ENCODE measurements around the gene STK11.
"Not testable (repeated sequence)": the region's sequence is repeated elsewhere in the genome, so short reads cannot be mapped to it uniquely, and the experiment has no call there.

STK11 gene

DNA sequence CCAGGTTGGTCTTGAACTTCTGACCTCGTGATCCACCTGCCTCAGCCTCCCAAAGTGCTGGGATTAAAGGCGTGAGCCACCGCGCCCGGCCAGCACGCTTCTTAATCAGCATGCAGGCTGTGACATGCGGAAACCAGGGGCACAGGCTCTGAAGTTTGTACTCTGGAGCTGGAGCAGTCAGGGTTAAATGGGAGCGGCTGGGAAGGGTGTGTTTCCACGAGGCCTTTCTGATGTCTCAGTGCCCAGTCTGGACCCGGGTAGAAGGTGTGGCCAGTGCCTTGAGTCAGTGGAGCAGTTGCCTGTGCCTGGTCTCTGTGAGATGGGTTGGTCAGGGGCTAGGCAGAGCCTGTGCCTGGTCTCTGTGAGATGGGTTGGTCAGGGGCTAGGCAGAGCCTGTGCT is 3.3 kb downstream of the STK11 start:
- not testable (repeated sequence) for DNase-seq (ENCODE audit: low read depth, low spot score)

GRCh38 chr19:1210227-1210538 is 4.6 kb downstream of the STK11 start:
- DNase-seq (ENCODE audit: low read depth, low spot score): no peak

DNA sequence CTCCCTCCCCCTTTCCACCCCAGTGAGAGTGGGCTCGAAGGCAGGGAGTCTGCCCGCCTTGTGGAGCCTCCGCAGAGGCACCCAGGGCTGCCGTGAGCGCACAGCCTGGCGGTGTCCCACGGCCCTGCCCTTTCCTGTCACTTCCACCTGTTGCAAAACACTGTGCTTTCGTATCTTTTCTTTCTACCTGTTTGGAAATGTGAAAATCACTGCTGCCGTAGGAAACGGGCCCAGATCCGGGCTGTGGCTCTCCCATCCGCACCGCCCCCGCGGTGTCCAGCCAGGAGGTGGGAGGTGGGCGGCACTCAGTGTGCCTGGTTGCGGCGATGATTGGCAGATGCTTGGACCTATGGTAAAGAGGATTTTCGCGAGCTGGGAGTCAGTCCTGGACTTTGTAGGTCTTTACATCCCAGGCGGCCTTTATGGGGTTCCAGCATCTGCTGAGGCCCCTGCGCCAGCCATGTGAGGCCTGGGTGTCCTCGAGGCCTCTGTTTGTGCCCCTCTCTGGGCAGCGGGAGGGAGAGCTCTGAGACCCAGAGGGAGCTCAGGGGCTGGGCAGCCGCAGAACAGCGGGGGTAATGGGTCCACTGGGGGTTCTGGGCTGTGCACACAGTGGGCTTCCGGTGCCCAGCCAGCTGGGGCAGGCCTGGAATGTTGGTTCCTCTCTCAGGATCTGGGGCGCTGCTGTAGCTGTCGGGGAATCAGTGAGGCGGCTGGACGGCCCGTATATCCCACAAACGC is 6.1 kb downstream of the STK11 start:
- DNase-seq (ENCODE audit: low read depth, low spot score): no peak

GRCh38 chr19:1213391-1214286 is 8.1 kb downstream of the STK11 start:
- no peak for DNase-seq (ENCODE audit: low read depth, low spot score)

DNA sequence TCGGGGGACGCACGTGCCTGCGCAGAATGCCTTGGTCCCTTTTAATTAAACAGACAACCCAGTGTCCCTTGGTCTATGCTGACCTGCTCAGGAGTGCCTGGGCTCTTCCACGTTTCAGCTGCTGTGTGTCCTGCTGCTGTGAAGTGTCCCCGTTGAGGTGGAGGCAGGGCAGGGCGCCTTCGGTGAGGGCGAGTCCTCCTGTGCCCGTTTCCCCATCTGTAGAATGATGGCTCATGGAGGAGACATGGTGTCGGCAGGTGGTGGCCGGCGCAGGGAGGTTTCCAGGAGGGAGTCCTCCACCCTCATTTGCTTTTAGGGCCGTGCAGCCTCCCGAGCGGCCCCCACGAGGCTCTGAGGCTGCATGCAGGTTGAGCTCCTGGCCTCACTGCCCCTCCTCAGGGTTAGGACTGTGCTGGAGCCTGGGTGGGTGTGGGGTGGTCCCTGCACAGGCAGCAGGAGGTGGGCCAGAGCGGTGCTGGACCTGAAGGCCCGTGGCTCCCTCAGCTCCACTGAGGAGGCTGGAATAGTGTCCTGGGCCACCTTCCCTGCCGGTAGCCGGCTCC is 8.8 kb downstream of the STK11 start:
- DNase-seq (ENCODE audit: low read depth, low spot score): no peak

GRCh38 chr19:1214862-1215731 is 9.5 kb downstream of the STK11 start:
- no peak for DNase-seq (ENCODE audit: low read depth, low spot score)

GRCh38 chr19:1216756-1217155 is 11.2 kb downstream of the STK11 start:
- no peak for DNase-seq (ENCODE audit: low read depth, low spot score)

- no peak for DNase-seq (ENCODE audit: low read depth, low spot score)
Measured at GRCh38 chr19:1217366-1217765, 11.8 kb downstream of the STK11 start.

- DNase-seq (ENCODE audit: low read depth, low spot score): no peak
Measured at GRCh38 chr19:1218751-1219567, 13.4 kb downstream of the STK11 start.

DNA sequence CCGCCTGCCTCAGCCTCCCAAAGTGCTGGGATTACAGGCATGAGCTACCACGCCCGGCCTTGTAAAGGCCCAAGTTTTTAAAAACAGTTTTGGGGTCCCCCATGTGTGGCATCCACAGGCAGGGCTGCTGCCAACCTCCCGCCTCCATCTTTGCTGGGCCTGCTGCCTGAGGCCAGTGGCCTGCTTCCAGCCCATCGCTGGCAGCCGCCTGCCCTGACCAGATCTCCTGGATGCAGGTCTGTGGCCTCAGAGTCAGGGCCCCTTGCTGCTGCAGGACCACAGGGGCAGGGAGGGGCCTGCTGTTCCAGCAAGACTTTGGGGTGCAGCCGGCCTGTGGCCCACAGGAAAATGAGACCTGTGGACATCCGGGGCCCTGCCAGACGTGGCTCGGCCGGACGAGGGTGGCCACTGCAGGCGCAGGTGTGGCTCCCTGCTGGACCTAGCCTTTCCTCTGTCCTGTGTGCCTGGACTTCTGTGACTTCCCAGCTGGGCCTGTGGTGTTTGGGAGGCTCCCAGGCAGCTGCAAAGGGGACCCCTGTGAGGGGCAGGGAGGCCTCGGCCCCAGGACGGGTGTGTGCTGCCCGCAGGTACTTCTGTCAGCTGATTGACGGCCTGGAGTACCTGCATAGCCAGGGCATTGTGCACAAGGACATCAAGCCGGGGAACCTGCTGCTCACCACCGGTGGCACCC is 14.4 kb downstream of the STK11 start:
- no peak for DNase-seq (ENCODE audit: low read depth, low spot score)

- no peak for DNase-seq (ENCODE audit: low read depth, low spot score)
Measured at GRCh38 chr19:1220477-1220930, 14.9 kb downstream of the STK11 start.

DNA sequence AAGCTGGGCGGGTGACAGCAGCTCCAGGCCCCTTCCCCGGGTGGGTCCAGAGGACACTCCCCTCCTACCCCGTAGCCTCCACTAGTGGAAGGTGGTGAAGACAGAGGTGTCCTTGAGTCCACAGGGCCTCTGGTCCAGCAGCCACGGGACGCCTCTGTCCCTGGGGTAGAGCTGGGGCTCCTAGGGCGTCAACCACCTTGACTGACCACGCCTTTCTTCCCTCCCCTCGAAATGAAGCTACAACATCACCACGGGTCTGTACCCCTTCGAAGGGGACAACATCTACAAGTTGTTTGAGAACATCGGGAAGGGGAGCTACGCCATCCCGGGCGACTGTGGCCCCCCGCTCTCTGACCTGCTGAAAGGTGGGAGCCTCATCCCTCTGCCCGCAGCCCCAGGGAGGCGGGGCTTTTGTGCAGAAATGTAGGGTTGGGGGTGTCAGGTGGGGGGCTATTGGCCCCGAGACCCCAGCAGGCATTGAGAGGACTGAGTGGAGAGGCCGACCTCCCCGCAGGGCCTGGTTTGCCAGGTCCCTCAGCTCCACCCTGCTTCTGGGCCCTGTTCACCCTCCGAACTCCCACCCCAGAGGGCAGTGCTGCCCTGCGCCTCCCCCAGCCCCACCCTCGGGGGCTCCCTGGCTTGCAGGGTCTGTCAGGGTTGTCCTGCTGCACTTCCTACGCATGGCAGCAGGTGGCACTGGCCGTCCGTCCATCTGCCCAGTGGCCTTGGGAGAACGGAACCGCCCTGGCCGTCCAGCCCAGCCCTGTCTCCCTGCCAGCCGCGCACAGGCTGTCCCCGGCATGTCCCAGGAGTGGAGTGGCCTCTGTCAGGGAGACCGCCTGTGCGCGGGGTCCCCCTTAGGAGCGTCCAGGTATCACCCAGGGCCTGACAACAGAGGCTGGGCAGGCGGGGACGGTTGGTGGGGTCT is 15.7 kb downstream of the STK11 start:
- no peak for DNase-seq (ENCODE audit: low read depth, low spot score)

GRCh38 chr19:1221904-1222255 is 16.3 kb downstream of the STK11 start:
- no peak for DNase-seq (ENCODE audit: low read depth, low spot score)

DNA sequence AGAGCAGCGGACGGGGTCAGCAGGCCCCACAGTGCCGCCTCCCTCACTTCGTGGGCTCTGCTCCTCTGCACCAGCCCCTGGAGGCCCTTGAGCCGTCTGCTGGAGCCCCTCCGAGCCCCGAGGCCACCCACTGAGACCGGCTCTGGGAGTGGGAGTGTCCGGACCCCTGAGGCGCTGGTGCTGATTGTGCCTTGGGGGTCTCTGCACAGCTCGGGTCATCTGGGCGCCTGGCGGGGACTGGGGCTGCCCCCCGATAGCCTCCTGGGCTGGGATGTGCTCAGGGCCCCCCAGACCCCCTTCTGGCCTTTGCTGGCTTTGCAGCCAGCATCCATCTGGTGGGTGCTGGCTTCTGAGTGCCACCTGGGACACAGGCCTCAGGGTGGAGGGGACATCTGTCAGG is 16.8 kb downstream of the STK11 start:
- no peak for DNase-seq (ENCODE audit: low read depth, low spot score)

GRCh38 chr19:1223018-1223855 is 17.7 kb downstream of the STK11 start:
- no peak for DNase-seq (ENCODE audit: low read depth, low spot score)

GRCh38 chr19:1224047-1224825 is 18.7 kb downstream of the STK11 start:
- DNase-seq (ENCODE audit: low read depth, low spot score): no peak

DNA sequence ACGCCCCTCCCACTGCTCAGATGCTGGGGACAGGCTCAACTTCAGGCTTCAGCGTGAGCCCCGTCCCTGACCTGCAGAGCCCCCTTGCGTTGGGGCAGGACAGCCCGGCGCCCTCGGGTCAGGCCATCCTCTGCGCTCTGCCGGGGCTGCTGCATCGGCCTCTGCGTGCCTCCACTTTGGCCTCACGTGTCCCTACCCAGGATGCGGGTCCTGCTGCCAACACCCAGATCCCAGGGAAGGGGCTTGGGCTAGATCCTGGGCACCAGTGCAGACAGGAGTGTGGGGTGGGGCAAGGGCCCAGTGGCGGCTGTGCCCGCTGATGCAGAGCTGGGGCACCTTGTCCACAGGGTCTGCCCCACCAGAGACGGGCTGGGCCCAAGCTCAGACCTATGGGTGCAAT is 19.3 kb downstream of the STK11 start:
- DNase-seq (ENCODE audit: low read depth, low spot score): no peak

All from activated naive CD8-positive, alpha-beta T cell treated with anti-CD3 and anti-CD28 coated beads, Interleukin-2, amount 50 U/mL, for 16 hours (primary cell).